Stimulated activated naive CD8-positive, alpha-beta T cell treated with anti-CD3 and anti-CD28 coated beads, Interleukin-15, Interleukin-2, amounts not matched to agents 100 ng/mL and 50 ng/mL, for 24 hours (primary cell): ENCODE data around the gene GINS2.

ENCODE experiments used
- H3K27ac Mint-ChIP-seq: one replicate; pipeline ENCODE4 v1.8.0; 2021; ENCODE audit warnings: mild to moderate bottlenecking, mixed read lengths
- H3K27me3 Mint-ChIP-seq: one replicate; pipeline ENCODE4 v1.8.0; 2021; ENCODE audit warnings: mixed read lengths
- H3K36me3 Mint-ChIP-seq: one replicate; pipeline ENCODE4 v1.8.0; 2021; ENCODE audit warnings: low read depth, mixed read lengths
- H3K4me1 Mint-ChIP-seq: one replicate; pipeline ENCODE4 v1.8.0; 2021; ENCODE audit warnings: low read depth, mixed read lengths
- H3K4me3 Mint-ChIP-seq: one replicate; pipeline ENCODE4 v1.8.0; 2021; ENCODE audit warnings: mild to moderate bottlenecking, mixed read lengths
- H3K9me3 Mint-ChIP-seq: one replicate; pipeline ENCODE4 v1.8.0; 2021; ENCODE audit warnings: mixed read lengths

Gene GINS2

DNA sequence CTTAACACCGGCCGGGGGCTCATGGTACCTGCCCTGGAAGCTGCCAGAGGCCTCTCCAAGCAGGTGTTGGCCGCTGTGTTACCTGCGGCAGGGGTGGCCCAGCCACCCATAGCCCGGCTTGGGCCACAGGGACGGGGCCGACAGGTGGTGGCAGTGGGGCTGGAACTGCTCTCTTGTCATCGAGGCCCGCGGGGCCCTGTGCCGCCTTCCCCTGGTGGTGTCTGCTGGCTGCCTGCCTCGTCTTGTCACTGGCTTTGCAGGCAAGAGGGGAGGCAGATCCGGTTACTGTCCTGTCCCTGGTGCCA is 48.5 kb downstream of the GINS2 start:
- no peak overlapping the region for H3K4me3 Mint-ChIP-seq
- H3K27ac Mint-ChIP-seq = no peak overlapping the region
- H3K9me3 Mint-ChIP-seq = no peaks in the 10 kb centered on the region
- no peaks in the 10 kb centered on the region for H3K27me3 Mint-ChIP-seq
- no peaks in the 10 kb centered on the region for H3K36me3 Mint-ChIP-seq
- peaks cover 8% of the 10 kb centered on the region for H3K4me1 Mint-ChIP-seq

- Mint-ChIP-seq H3K9me3 (no peaks in the 10 kb centered on the region), H3K27me3 (no peaks in the 10 kb centered on the region), H3K4me1 (peaks cover 8% of the 10 kb centered on the region), H3K36me3 (no peaks in the 10 kb centered on the region), H3K27ac (no peak overlapping the region), H3K4me3 (no peak overlapping the region)
Measured at GRCh38 chr16:85639529-85640253, 49.1 kb downstream of the GINS2 start.

- H3K9me3 Mint-ChIP-seq = no peaks in the 10 kb centered on the region
- no peaks in the 10 kb centered on the region for H3K27me3 Mint-ChIP-seq
- no peaks in the 10 kb centered on the region for H3K36me3 Mint-ChIP-seq
- H3K4me1 Mint-ChIP-seq = peaks cover 8% of the 10 kb centered on the region
- no peak overlapping the region for H3K27ac Mint-ChIP-seq
- H3K4me3 Mint-ChIP-seq = no peak overlapping the region
Measured at GRCh38 chr16:85638695-85639409, 49.9 kb downstream of the GINS2 start.

- Mint-ChIP-seq H3K27ac (no peak overlapping the region), H3K4me3 (no peak overlapping the region), H3K4me1 (peaks cover 7% of the 10 kb centered on the region), H3K9me3 (no peaks in the 10 kb centered on the region), H3K36me3 (no peaks in the 10 kb centered on the region), H3K27me3 (no peaks in the 10 kb centered on the region)
Measured at GRCh38 chr16:85637808-85638647, 50.7 kb downstream of the GINS2 start.

- no peak overlapping the region for H3K27ac Mint-ChIP-seq
- H3K9me3 Mint-ChIP-seq = no peaks in the 10 kb centered on the region
- H3K4me3 Mint-ChIP-seq = no peak overlapping the region
- peaks cover 4% of the 10 kb centered on the region for H3K4me1 Mint-ChIP-seq
- no peaks in the 10 kb centered on the region for H3K27me3 Mint-ChIP-seq
- H3K36me3 Mint-ChIP-seq = no peaks in the 10 kb centered on the region
Measured at GRCh38 chr16:85637061-85637807, 51.5 kb downstream of the GINS2 start.

DNA sequence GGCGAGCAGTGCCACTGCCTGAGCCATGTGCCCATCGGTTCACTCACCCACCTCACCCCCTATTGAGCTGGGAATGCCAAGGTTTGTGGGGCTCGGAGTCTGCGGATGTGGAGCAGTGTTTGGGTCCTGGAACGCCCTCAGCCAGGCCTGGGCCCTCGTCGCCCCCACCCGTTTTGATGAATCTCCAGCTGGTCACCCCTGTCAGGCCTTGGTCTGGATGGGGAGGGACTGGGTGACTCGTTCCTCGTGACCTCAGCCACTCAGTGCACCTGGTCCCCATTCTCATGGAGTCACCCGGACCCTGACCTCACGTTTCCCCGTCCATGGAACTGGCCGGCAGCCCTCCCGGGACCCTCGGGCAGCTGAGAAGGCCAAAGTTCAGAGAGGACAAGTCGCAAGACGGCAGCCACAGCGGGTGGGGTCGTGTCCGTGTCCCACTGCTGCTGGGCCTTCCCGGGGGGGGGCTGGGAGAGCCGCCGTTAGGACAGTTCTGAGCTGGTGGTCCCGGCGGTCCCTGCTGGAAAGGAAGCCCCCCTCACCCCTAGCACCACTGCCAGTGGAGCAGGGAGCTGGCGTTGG is 52.4 kb downstream of the GINS2 start:
- H3K4me1 Mint-ChIP-seq = peaks cover 4% of the 10 kb centered on the region
- H3K27ac Mint-ChIP-seq = no peak overlapping the region
- H3K4me3 Mint-ChIP-seq = no peak overlapping the region
- no peaks in the 10 kb centered on the region for H3K36me3 Mint-ChIP-seq
- no peaks in the 10 kb centered on the region for H3K27me3 Mint-ChIP-seq
- H3K9me3 Mint-ChIP-seq = no peaks in the 10 kb centered on the region

DNA sequence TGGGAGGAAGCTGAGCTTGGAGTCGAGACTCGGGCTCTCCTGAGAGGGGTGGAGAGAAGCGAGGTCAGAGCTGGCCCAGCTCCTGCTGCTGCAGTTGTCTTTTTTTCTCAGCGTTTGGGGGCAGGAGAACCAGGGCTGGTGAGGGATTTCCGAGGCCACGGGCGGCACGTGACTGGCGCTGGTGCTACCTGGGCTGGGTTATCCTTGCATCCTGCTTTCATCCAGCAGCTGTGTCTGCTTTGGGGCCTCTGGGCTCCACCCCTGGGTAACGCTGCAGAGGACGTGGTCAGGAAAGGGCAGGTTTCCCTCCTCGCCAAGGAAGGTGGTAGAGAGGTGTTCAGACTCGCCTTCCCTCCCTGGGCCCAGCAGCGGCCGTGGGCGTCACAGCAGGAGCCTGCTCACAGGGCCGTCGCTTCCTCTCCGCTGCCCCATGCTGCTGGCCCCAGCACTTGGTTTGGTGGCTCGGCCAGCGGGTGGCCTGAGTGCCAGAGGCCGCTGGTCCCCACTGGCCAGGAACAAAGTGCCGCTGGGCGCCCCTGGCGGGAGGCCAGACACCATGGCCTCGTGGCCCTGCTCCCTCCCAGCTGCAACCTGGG is 53.1 kb downstream of the GINS2 start:
- Mint-ChIP-seq H3K9me3 (no peaks in the 10 kb centered on the region), H3K4me1 (peaks cover 4% of the 10 kb centered on the region), H3K36me3 (no peaks in the 10 kb centered on the region), H3K4me3 (no peak overlapping the region), H3K27ac (no peak overlapping the region), H3K27me3 (no peaks in the 10 kb centered on the region)

DNA sequence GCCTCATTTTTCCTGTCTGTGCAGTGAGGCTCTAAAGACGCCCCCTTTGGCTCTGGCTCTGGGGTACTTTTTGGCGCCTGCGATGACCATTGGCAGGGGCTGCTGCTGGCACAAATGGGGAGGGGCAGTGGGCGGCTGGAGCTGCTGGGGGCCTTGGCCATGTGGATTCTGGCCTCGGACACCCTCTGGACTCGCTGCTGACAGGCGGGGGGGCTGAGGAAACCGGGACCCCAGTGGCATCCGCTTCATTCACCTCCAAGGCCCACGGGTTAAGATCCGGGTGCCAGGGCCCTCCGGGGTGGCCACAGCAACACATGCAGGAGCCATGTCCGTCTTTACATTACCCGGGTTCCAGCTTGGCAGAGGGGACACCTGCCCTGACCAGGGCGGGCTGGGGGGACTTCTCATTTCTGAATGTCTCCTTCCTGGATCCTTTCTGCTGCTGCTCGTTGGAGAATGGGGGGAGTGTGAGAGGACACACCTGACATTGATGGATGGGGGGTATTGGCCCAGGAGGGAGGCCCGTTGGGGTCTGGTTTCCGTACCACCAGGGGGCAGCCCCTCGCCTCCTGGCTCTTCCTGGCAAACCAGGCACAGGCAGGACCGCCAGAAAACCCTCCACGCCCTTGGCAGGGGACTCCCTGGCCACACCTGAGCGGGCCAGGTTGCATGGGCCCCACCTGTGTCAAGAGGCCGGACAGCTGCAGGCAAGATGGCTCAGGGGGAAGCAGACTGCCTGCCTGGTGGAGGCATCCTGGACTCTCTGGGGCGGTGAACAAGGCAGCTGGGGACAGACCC is 53.8 kb downstream of the GINS2 start:
- peaks cover 4% of the 10 kb centered on the region for H3K4me1 Mint-ChIP-seq
- H3K36me3 Mint-ChIP-seq = no peaks in the 10 kb centered on the region
- H3K27ac Mint-ChIP-seq = no peak overlapping the region
- H3K27me3 Mint-ChIP-seq = no peaks in the 10 kb centered on the region
- H3K9me3 Mint-ChIP-seq = no peaks in the 10 kb centered on the region
- H3K4me3 Mint-ChIP-seq = no peak overlapping the region

GRCh38 chr16:85633888-85634287 is 54.9 kb downstream of the GINS2 start:
- H3K4me3 Mint-ChIP-seq = no peak overlapping the region
- no peak overlapping the region for H3K27ac Mint-ChIP-seq
- H3K4me1 Mint-ChIP-seq = peaks cover 7% of the 10 kb centered on the region

GRCh38 chr16:85633438-85633743 is 55.4 kb downstream of the GINS2 start:
- Mint-ChIP-seq H3K27me3 (no peaks in the 10 kb centered on the region), H3K36me3 (peaks cover 12% of the 10 kb centered on the region), H3K9me3 (peaks cover 10% of the 10 kb centered on the region), H3K27ac (no peak overlapping the region), H3K4me1 (peaks cover 12% of the 10 kb centered on the region), H3K4me3 (no peak overlapping the region)

More at GRCh38 chr16:85633888-85634287, 54.9 kb downstream of the GINS2 start:
- Mint-ChIP-seq H3K27me3 (no peaks in the 10 kb centered on the region), H3K36me3 (peaks cover 8% of the 10 kb centered on the region), H3K9me3 (peaks cover 8% of the 10 kb centered on the region)

- Mint-ChIP-seq H3K27ac (no peak overlapping the region), H3K4me1 (peaks cover 8% of the 10 kb centered on the region), H3K9me3 (peaks cover 10% of the 10 kb centered on the region), H3K36me3 (peaks cover 12% of the 10 kb centered on the region), H3K4me3 (no peak overlapping the region), H3K27me3 (no peaks in the 10 kb centered on the region)
Measured at GRCh38 chr16:85632709-85633437, 55.9 kb downstream of the GINS2 start.

DNA sequence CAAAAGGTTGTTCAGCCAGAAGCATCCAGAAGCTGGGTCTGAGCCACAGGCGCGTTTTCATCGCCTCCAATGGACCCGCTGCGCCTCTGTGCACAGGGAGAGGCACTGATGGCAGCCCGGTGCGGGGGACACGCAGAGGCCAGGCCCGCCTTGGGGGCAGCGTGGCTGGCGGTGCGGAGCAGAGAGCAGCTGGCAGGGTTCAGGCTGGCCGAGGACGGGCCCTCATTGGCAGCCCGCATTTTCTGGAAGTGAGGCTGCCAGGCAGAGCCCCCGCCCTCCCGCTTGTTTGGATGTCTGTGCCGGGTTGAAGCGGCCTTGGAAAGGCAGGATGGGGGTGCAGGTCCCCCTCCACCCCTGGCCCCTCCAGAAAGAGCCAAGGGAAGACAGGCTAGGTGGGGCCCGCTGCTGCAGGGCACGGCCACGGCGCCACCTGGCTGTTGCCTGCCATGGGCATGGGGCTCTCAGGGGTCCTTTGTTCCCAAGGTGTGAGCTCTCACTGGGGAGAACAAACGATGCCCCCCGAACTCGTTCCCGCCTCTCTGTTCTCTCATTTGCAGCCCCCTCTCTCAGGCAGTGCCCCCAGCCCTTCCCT is 56.9 kb downstream of the GINS2 start:
- no peak overlapping the region for H3K27ac Mint-ChIP-seq
- no peak overlapping the region for H3K4me3 Mint-ChIP-seq
- H3K27me3 Mint-ChIP-seq = no peaks in the 10 kb centered on the region
- peaks cover 10% of the 10 kb centered on the region for H3K9me3 Mint-ChIP-seq
- H3K36me3 Mint-ChIP-seq = peaks cover 12% of the 10 kb centered on the region
- peaks cover 11% of the 10 kb centered on the region for H3K4me1 Mint-ChIP-seq

DNA sequence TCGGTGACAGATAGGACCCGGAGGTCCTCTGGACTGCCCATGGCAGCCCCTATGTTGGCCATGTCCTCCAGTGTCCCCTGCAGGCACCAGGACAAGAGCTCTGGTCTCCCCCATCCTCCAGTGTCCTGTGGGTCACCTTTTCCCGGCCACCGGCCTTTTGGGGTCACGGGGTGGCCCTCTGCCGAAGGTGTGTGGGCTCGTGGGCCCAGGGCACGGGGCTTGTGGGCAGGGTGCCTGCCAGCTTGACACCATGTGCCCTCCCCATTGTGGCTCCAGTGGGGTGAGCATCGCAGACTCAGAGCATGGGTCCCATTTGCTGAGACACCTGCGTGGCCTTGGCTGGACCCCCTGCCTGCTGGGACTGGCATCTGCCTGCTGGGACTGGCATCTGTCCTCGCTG is 57.5 kb downstream of the GINS2 start:
- Mint-ChIP-seq H3K36me3 (peaks cover 12% of the 10 kb centered on the region), H3K27ac (no peak overlapping the region), H3K4me1 (peaks cover 17% of the 10 kb centered on the region), H3K9me3 (peaks cover 10% of the 10 kb centered on the region), H3K27me3 (no peaks in the 10 kb centered on the region), H3K4me3 (no peak overlapping the region)
